GM21528 (cell line): ENCODE results near the gene SUMF2.
"Not testable (repeated sequence)": the region's sequence is repeated elsewhere in the genome, so short reads cannot be mapped to it uniquely, and the experiment has no call there.

Experiments used
- ATAC-seq: cut with Tn5 transposase; IDR thresholded peaks from one replicate; pipeline ENCODE4 v1.9.1; 2021; ENCODE audit warnings: mild to moderate bottlenecking, moderate library complexity; ENCODE audit not compliant: unreplicated experiment, low FRiP score

Gene SUMF2

GRCh38 chr7:56063882-56064625, at the start of gene SUMF2:
Gene SUMF2 (plus strand): TSS chr7:56064286. CDS start chr7:56064312, 26 bp downstream.
- ATAC-seq, result peak; percentile 79

- ATAC-seq, result not testable (repeated sequence)
Observed at GRCh38 chr7:56017015-56017414, 47.1 kb upstream of the SUMF2 start.

GRCh38 chr7:56019501-56019900, 44.6 kb upstream of the SUMF2 start:
- ATAC-seq, result no peak

GRCh38 chr7:56023500-56023899, 40.6 kb upstream of the SUMF2 start:
- no peak for ATAC-seq

GRCh38 chr7:56026538-56026937, 37.5 kb upstream of the SUMF2 start:
- no peak for ATAC-seq

- no peak for ATAC-seq
Observed at GRCh38 chr7:56028942-56029630, 35.0 kb upstream of the SUMF2 start.

GRCh38 chr7:56030340-56030739, 33.7 kb upstream of the SUMF2 start:
- no peak for ATAC-seq

- not testable (repeated sequence) for ATAC-seq
Observed at GRCh38 chr7:56031556-56031955, 32.5 kb upstream of the SUMF2 start.

GRCh38 chr7:56032578-56032977, 31.5 kb upstream of the SUMF2 start:
- not testable (repeated sequence) for ATAC-seq

GRCh38 chr7:56033671-56034432, 30.2 kb upstream of the SUMF2 start:
- ATAC-seq, result peak; percentile 98

GRCh38 chr7:56040730-56041129, 23.4 kb upstream of the SUMF2 start:
- ATAC-seq, result no peak

- ATAC-seq, result not testable (repeated sequence)
Observed at GRCh38 chr7:56045758-56046157, 18.3 kb upstream of the SUMF2 start.

GRCh38 chr7:56046721-56047445, 17.2 kb upstream of the SUMF2 start:
- ATAC-seq, result no peak

- ATAC-seq, result not testable (repeated sequence)
Observed at GRCh38 chr7:56047446-56048116, 16.5 kb upstream of the SUMF2 start.

- no peak for ATAC-seq
Observed at GRCh38 chr7:56048245-56048644, 15.8 kb upstream of the SUMF2 start.

- not testable (repeated sequence) for ATAC-seq
Observed at GRCh38 chr7:56048763-56049162, 15.3 kb upstream of the SUMF2 start.

GRCh38 chr7:56051053-56051338, 13.1 kb upstream of the SUMF2 start:
- ATAC-seq, result no peak

- ATAC-seq, result peak; percentile 99
Observed at GRCh38 chr7:56051339-56052191, 12.5 kb upstream of the SUMF2 start, which contains the start of the genes CCT6A and PSPH. Gene CCT6A (plus strand): TSS chr7:56051765. CDS start chr7:56051849, 84 bp downstream. Gene PSPH (minus strand): TSS chr7:56051444. CDS start chr7:56021212, 30,232 bp downstream.

GRCh38 chr7:56053379-56053778, 10.7 kb upstream of the SUMF2 start:
- ATAC-seq, result no peak
